Measurements from ENCODE around the gene ECPAS. TPM values are rescaled to one million over a fixed set of nuclear protein-coding genes. Genes with fewer than 3 reads are reported as not detected.

Gene ECPAS
- total RNA-seq, 1 experiment from 2014 or later = 71.1 TPM

DNA sequence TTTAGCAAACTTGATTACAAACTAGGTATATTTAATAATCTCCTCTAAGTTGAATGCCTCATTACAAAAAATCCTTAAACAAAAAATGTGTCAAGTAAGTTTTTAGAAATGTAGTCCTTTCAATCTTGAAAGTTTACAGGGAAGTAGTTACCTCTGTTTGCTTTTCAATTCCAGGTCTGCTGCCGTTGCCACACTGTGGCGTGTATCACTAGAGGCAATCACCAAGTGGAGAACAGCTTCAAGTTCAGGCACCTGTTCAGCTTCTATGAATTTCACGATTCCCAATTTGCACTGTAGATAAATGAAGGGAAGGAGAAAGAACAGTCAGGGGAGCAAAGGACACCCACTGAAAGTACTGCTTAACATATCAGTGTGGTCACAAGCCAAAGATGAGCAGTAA, 51.1 kb downstream of the ECPAS start:
- no peak for DNase-seq (ENCODE audit: low read depth, low spot score)
- Histone ChIP-seq H3K27ac (ENCODE audit: low read depth, low read length) (no peak overlapping the region), H4K20me1 (ENCODE audit: insufficient read depth) (no peaks in the 10 kb centered on the region), H3K79me2 (ENCODE audit: insufficient read depth, low read length) (no peaks in the 10 kb centered on the region), H3K4me1 (ENCODE audit: control insufficient read depth in 1 of 2, insufficient read depth in 2 of 2, low read length in 2 of 2) (peaks cover 0 to under 1% of the 10 kb centered on the region in 2 experiments; a peak in 2 of 4 replicates), H3K27me3 (ENCODE audit: insufficient read depth, low read length) (no peaks in the 10 kb centered on the region), H3K36me3 (ENCODE audit: control insufficient read depth in 1 of 2, insufficient read depth in 2 of 2, low read length in 2 of 2) (peaks cover 4 to 24% of the 10 kb centered on the region in 2 experiments; a peak in 3 of 4 replicates), H3K4me2 (ENCODE audit: low read length) (no peak overlapping the region), H3K9me2 (ENCODE audit: insufficient read depth) (no peaks in the 10 kb centered on the region), H3K4me3 (replicated peaks in 1 of 2; ENCODE audit: low read depth in 1 of 2, low read length in 2 of 2) (no peak overlapping the region), H2AFZ (ENCODE audit: low read depth, low read length, poor library complexity, severe bottlenecking) (no peak overlapping the region), H3K9ac (ENCODE audit: low read length) (no peak overlapping the region), H3K9me3 (ENCODE audit: control insufficient read depth in 1 of 2, insufficient read depth in 1 of 2, low read depth in 1 of 2, low read length in 2 of 2) (no peaks in the 10 kb centered on the region)
- CTCF ChIA-PET = no interaction called here
- intact Hi-C loops (cut with micrococcal nuclease) = no loop called here
- ATAC-seq = no peak
- TF ChIP-seq SRF (IDR thresholded peaks at IDR 0.05; ENCODE audit: low read depth) = no peak
- TF ChIP-seq EZH2 (IDR thresholded peaks at IDR 0.05) = no peak
- TF ChIP-seq, protein P1, sequence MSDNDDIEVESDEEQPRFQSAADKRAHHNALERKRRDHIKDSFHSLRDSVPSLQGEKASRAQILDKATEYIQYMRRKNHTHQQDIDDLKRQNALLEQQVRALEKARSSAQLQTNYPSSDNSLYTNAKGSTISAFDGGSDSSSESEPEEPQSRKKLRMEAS (IDR thresholded peaks at IDR 0.05) = no peak
- TF ChIP-seq, protein P2, sequence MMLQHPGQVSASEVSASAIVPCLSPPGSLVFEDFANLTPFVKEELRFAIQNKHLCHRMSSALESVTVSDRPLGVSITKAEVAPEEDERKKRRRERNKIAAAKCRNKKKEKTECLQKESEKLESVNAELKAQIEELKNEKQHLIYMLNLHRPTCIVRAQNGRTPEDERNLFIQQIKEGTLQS (IDR thresholded peaks at IDR 0.05) = no peak
- TF ChIP-seq CBX3 (IDR thresholded peaks at IDR 0.05; ENCODE audit: low read depth) = no peak
- no peak for TF ChIP-seq JUND (IDR thresholded peaks at IDR 0.05)
- no peak for TF ChIP-seq EGR1 (IDR thresholded peaks at IDR 0.05; ENCODE audit: low read depth)
- TF ChIP-seq POLR2A (IDR thresholded peaks at IDR 0.05; ENCODE audit: borderline replicate concordance, extremely low read depth, insufficient read depth, insufficient read length) = no peak
- TF ChIP-seq ZNF274 (IDR thresholded peaks at IDR 0.05; ENCODE audit: low read depth, low read length) = no peak
- no peak for TF ChIP-seq POLR2AphosphoS5 (IDR thresholded peaks at IDR 0.05; ENCODE audit: low read depth, low read length)
- no peak for TF ChIP-seq RAD21 (IDR thresholded peaks at IDR 0.05; ENCODE audit: low read depth)
- no peak for TF ChIP-seq YY1 (IDR thresholded peaks at IDR 0.05; ENCODE audit: extremely low read depth, insufficient replicate concordance, low read depth, low read length)
- TF ChIP-seq, protein P3, sequence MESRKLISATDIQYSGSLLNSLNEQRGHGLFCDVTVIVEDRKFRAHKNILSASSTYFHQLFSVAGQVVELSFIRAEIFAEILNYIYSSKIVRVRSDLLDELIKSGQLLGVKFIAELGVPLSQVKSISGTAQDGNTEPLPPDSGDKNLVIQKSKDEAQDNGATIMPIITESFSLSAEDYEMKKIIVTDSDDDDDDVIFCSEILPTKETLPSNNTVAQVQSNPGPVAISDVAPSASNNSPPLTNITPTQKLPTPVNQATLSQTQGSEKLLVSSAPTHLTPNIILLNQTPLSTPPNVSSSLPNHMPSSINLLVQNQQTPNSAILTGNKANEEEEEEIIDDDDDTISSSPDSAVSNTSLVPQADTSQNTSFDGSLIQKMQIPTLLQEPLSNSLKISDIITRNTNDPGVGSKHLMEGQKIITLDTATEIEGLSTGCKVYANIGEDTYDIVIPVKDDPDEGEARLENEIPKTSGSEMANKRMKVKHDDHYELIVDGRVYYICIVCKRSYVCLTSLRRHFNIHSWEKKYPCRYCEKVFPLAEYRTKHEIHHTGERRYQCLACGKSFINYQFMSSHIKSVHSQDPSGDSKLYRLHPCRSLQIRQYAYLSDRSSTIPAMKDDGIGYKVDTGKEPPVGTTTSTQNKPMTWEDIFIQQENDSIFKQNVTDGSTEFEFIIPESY (IDR thresholded peaks at IDR 0.05; ENCODE audit: extremely low read depth, insufficient replicate concordance, low read length) = no peak
- TF ChIP-seq SP1 (IDR thresholded peaks at IDR 0.05; ENCODE audit: low read depth) = no peak
- BruUV-seq (replicated peaks) = no TSS peak
- POLR2A ChIA-PET = no interaction called here
- RAD21 ChIA-PET (ENCODE audit: low non-redundant PET in 1 of 2, low total read pairs in 2 of 2, uncharacterized antibody in 2 of 2, unreplicated experiment in 2 of 2) = no interaction called here

All from HCT116 (cell line).